Sciatic nerve (tissue), 2 donors: ENCODE data around the gene ORAI2. TPM values are rescaled to one million over a fixed set of nuclear protein-coding genes. Genes with fewer than 3 reads are reported as not detected.

Experiments
- ATAC-seq: fragments of 200-7000 bp; cut with Tn5 transposase; one replicate; pipeline ENCODE4 v1.9.1; 2020; ENCODE audit warnings: mild to moderate bottlenecking, moderate library complexity
- DNase-seq: peaks from one replicate; pipeline ENCODE4 v3.0.0-alpha.2; 2020; ENCODE audit warnings: low spot score
- intact Hi-C: fragments of 100-400 bp; cut with DNase I; formaldehyde crosslinking; loops from one replicate; pipeline ENCODE4 v1.14.2; 2022
- total RNA-seq: library from RNA; stranded (reverse); fragmentation: NEBNext Ultra II Directional; extraction: Animal tissue kit (Norgen Biotek cat#: 25700); gene quantifications from one replicate; pipeline ENCODE4 v1.2.1, GENCODE V29; 2021
- donor health status: DM: no; HTN: no; CAD: no.
- donor health status: DM: no; HTN: no; CAD: no.

ORAI2 gene
- total RNA-seq, 1 donor from 2014 or later: 18.0 TPM

DNA sequence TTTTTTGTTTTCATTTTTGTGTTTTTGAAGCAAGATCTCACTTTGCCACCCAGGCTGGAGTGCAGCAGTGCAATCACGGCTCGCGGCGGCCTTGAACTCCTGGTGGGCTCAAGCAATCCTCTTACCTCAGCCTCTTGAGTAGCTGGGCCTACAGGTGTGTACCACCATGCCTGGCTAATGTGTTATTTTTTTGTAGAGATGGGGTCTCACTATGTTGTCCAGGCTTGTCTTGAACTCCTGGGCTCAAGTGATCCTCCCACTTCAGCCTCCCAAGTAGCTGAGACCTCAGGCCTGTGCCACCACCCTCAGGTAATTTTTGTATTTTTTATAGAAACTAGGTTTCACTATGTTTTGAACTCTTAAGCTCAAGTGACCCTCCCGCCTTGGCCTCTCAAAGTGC is 22.5 kb upstream of the ORAI2 start:
- intact Hi-C loops: no loop called here
- ATAC-seq (no peak), DNase-seq (no peak)

DNA sequence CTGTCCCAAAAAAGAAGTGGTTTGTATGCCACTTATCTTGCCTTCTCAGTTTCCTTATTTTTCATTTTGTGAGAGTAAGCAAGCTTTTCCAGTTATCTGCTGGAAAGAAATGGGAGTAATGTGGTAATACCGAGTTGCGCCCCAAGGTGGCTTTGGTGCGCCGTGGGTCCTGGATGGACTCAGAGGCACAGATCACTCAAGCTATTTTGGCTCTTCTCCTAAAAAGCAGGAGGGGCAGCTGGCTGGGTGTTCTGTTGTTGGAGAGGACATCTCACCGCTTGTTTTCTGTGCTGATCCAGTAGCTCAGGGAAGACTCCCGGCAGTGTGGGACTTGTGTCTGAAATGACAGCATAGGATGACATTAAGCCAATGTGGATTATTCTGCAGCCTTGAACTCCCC is 20.8 kb upstream of the ORAI2 start:
- intact Hi-C loops: no loop called here
- ATAC-seq (peak; percentile 57), DNase-seq (no peak)

DNA sequence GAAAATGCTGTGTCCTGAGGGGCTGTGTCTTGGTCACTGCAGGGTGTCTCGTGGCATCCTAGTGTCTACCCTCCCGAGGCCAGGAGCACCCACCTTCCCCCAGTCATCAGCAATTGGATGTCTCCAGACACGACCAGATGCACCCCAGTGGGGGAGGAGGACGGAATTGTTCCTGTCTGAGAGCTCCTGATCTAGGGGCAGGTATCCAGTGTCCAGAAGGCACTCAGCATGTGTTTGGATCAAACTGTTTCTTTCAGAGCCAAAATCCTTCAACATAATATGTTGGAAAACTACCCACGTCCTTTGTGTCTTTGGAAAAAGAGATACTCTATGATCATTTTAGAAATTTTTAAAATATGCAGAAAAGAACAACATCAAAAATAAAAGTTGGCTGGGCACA is 20.3 kb upstream of the ORAI2 start:
- no peak for DNase-seq
- no peak for ATAC-seq
- intact Hi-C loops: no loop called here

DNA sequence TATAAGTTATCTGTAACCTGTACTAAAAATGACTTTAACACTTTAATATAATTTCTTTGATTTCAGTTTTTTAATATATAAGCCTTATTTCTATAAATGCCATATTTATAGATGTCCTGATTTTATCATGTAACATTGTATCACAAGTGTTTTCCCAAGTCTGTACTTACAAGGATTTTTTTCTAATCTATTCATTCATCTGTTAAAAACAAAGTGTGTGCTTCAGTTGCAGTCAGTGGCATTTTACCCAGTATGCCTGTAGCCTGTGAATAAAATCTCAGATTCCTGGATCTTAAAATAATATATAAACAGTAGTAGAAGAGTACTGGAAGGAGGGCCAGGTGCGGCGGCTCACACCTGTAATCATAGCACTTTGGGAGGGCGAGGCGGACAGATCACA is 19.8 kb upstream of the ORAI2 start:
- no peak for ATAC-seq
- DNase-seq: no peak
- intact Hi-C loops: no loop called here

DNA sequence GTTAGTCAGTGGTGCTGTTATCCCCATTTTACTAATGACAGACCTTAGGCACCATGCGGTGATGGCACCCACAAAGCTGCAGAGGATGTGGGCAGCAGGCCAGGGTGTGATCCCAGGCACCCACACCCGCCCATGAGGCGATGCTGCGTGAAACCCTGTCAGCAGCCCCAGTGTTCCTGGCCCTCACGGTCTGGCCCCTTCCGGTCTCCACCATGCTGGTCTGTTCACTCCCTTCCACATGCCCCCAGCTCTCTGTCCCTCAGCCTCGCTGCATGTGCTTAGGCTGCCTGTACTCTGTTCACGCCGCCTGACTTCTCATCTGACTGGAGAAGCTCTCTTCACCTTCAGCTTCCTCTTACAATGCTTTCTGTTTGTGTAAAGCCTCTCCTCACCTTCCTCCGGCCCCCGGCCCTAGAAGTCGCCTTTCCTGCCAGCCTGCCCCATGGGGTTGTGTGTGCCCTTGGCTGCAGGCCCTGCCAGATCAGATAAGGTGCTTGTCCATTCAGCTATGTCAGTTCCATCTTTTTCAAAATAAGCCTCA is 17.6 kb upstream of the ORAI2 start:
- DNase-seq (no peak), ATAC-seq (peak; percentile 28)
- intact Hi-C loops: no loop called here

DNA sequence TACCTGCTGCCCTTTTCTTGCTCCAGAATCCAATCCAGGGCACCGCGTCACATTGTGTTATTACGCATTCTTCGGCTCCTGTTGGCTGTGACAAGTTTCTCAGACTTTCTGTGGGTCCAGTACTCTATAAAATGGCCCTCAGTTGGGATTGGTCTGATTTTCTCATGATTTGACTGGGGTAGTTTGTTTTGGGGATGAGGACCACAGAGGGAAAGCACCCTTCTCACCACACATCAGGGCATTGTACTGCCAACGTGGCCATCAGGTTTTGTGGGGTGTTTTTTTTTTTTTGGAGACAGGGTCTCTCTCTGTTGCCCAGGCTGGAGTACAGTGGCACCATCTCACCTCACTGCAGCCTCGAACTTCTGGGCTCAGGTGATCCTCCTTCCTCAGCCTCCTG is 17.0 kb upstream of the ORAI2 start:
- intact Hi-C loops: no loop called here
- ATAC-seq (no peak), DNase-seq (no peak)

DNA sequence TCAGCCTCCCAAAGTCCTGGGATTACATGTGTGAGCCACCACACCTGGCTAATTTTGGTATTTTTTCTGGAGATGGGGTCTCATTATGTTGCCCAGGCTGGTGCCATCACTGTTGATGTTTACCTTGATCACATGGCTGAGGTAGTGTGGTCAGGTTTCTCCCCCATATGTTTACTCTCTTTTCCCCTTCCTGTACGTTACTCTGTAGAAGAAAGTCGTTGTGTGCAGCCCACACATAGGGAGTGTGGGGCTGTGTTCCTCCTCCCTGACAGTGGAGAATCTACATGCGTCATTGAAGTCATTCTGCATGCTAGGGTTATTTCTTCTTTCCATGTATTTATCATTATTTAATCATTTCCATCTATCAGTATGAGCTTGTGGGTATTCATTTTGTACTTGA is 16.3 kb upstream of the ORAI2 start:
- no peak for DNase-seq
- ATAC-seq: no peak
- intact Hi-C loops: no loop called here

DNA sequence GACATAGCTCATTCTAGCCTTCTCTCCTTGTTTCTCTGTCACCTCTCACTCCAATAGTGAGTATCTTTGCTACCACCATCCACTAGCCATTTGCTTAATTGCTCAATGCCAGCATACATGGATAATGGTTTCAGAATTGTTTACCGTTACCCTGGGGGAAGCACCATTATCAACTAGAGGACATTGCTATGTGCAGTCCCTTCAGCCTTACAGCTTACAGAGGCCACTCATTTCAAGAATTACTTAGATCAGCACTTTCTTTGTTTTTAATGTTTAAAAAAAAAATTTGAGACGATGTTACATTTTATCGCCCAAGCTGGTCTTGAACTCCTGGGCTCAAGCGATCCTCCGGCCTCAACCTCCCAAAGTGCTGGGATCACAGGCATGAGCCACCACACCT is 14.8 kb upstream of the ORAI2 start:
- DNase-seq (no peak), ATAC-seq (no peak)
- intact Hi-C loops: no loop called here

DNA sequence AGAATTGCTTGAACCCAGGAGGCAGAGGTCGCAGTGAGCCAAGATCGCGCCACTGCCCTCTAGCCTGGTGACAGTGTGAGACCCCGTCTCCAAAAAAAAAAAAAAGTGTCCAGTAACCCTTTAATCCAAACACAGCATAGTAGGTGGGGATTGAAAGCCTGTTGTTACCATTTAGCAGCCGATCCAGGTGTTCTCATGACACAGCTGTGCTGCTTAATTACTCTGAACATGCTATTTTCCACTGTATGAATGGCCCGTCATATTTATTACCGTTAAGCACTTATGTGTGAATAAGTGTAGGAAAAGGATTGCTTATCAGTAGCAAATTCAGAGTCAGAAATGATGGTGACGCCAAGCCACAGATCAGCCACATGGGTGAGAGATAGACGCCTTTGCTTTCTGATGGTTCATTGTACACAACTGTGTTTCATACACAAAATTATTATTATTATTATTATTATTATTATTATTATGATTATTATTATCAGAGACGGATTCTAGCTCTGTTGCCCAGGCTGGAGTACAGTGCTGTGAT is 11.6 kb upstream of the ORAI2 start:
- intact Hi-C loops: no loop called here
- ATAC-seq (no peak), DNase-seq (no peak)

DNA sequence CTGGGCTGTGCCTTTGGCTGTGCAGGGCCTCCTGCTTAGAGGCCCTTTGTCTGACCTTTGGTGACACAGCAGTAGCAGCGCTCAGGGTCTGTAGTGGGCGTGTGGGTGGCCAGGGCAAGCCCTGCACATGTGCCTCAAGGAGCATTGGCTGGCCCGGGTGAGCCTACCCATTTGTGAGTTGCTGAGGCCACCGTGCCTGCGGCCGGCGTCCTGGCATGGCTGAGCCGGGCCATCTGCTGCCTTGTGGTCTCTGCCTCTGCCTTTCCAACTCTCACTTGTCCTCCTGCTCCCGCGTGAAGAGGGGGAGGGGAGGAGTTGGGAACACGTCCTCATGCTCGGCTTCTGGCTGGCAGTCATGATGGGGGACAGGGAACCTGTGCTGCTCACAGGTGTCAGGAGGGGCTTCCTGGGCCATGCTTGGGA is 9.2 kb upstream of the ORAI2 start:
- DNase-seq (no peak), ATAC-seq (no peak)
- intact Hi-C loops: no loop called here

DNA sequence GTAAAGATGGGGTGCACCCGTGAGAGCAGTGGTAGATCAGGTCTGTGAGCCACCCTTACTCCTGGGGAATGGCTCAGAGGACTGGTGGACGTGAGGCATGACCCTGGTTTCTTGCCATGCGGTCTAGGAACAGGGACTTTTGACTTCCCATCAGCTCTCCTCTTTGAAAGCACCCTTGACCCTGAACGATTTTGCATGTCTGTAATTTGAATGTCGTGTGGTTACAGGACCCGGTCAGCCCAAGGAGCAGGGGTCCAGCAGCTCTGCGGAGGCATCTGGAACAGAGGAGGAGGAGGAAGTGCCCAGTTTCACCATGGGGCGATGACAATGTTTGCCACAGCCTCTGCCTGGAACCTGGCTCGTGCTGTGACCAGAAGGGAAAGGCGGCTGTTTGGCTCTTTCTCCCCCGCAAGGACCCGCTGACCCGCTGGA is 8.6 kb upstream of the ORAI2 start:
- intact Hi-C loops: no loop called here
- ATAC-seq (no peak), DNase-seq (no peak)

DNA sequence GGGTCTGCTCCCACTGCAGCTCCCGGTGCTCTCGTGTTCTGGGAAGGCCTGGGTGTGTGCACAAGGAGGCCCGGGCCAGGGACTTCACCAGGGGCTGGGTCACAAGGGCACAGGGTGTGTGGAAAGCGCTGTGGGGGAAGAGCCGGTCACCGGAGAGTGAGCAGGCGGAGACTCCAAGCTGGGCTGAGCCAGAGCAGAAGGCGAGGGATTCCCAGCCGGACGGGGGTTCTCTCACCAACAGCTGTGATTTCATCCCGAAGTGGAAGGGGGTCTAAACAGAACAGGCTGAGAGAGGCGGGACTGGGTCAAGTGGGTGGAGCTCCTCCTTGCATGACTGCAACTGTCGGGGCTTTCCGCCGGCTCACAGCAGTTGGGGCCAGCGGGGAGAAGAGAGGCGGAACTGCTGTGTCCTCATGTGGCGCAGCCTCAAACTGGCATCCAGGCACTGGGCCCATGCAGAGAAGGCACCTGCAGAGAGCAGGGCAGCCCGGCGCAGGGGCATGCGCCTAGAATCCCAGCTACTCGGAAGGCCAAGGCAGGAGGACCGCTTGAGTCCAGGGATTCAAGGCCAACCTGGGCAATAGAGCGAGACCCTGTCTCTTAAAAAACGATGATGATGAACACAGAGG is 7.6 kb upstream of the ORAI2 start:
- peak; percentile 70 for ATAC-seq
- DNase-seq: no peak
- intact Hi-C loops: no loop called here

DNA sequence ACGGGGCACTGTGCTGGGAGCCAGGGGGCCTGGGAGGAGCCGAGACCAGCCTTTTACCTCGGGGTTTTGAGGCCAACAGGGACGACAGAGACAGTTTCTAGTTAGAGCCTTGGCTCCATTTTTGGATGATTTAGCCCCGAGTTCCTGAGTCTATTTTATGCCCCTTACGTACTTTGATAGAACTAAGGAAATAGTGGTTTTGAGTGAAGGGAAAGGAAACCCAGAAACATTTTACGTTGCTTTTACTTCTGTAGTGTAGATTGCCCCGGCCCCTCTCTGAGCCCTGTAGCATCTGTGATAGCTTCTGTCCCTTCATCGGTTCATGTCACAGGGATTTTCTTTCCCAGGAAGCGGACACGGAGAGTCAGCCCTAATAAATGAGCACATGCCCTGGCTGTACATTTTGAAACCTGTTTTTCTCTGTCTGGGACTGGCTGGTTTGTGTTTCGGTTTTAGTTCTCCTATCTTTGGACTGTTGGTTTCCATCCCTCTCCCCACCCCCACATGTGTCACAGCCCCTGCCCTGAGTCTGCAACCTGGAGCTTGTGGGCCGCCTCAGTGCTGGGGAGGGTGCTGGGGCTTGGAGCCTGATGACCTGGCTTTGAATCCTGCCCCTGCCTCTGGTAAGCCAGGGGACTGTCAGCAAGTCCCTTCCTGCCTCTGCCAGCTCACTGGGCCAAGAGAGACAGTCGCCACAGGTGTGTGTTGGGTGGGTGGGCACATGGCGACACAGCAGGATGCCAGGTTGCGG is 6.9 kb upstream of the ORAI2 start:
- DNase-seq (no peak), ATAC-seq (peak; percentile 47)
- intact Hi-C loops: no loop called here

DNA sequence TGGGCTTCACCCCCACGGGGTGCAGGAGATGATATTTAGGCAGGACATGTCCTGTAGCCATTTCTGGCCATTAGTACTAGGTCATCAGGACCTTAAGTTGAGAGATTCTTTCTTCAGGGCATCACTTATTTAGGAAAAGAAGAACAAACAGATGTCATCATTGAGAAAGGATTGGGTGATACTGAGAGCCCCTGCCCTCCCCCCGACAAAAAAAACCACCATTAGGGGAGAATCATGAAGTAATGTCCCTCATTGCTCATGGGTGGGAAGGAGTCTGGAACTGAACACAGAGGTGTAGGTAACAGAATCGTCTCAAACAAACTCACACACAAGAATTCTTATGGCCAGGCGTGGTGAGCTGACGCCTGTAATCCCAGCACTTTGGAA is 6.4 kb upstream of the ORAI2 start:
- ATAC-seq (no peak), DNase-seq (no peak)
- intact Hi-C loops: no loop called here

DNA sequence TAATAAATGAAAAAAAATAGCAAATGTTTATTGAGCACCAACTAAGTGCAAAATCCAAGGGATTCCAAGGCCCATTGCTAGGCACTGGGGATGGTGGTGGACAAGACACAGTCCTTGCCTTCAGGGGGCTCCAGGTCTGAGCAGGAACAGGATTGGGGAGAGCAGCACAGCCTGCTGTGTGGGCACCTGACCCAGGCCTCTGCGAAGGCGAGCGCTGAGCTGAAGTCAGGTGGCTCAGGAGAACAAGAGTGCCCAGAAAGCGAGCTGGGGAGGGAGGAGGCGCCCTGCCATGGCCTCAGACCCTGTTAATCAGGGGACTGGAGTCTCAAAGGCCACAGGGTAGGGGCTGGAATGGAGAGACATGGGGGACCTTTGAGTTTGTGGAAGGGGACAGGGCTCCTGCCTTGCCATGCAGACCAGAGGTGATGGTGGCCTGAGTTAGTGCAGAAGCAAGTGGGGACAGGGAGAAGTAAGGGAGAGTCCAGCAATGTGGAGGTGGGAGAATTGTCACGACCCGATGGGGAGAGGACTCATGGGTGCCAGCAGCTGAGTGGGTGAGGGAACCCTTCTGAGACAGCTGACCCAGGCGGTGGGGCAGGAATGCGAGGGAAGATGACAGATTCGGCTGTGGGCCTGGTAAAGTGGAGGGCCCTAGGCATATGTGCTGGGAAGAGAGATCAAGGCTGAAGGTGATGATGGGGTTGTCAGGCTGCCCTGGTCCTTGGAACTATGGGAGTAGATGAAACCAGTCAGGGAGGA is 4.1 kb upstream of the ORAI2 start:
- ATAC-seq (no peak), DNase-seq (no peak)
- intact Hi-C loops: no loop called here

DNA sequence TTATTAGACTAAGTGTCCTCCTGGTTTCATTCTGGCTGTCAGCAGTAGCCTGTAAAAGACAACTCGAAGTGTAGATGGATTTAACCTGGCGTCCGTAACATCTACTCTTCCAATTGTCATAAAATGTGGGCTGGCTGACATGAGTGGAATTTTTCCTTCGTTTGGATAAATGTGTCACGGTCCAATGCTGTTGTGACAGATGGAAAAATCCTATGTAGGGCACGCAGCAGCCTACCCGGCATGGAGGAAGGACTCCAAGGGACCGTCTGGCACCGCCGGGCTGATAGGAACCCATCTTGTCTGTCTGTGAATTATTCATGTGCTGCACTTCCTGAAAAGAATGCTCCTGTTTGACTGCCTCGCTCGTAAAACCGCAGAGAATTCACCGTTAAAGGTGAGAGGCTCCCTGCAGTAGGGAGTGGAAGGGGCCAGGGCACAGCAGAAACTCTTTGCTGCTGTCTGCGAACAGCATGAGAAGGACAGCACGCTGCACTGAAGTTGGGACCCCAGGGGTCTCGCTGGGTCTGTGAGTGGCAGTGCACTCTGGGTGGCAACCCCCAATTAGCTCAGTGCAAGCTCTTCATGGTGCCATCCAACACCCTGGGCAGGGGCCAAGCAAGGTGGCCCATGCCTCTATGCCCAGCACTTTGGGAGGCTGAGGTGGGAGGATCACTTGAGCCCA is 1.6 kb upstream of the ORAI2 start:
- DNase-seq (no peak), ATAC-seq (no peak)
- intact Hi-C loops: no loop called here

DNA sequence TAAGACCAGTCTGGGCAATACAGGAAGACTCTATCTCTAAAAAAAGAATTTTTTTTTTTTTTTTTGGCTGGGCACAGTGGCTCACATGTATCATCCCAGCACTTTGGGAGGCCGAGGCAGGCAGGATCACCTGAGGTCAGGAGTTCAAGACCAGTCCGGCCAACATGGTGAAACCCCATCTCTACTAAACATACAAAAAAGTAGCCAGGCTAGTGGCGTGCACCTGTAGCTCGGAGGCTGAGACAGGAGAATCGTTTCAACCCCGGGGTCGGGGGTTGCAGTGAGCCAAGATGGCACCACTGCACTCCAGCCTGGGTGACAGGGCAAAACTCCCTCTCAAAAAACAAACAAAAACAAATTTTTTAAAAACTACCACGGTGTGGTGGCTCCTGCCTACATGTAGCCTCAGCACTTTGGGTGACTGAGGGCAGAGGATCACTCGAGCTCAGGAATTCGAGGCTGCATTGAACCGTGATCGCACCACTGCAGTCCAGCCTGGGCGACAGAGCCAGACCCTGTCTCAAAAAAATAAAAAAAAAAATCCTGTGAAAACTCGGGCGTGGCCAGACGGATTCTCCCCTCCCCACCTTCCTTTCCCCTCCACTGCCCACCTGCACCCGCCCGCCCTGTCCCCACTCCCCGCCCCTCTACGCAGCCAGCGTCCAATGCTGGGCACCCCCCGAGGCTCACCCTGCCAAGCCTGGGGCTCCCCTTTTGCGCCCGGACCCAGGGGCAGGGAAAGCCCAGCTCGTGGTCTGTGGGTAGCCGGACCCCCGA is 745 bp upstream of the ORAI2 start:
- DNase-seq (no peak), ATAC-seq (peak; percentile 48)
- intact Hi-C loops: no loop called here

DNA sequence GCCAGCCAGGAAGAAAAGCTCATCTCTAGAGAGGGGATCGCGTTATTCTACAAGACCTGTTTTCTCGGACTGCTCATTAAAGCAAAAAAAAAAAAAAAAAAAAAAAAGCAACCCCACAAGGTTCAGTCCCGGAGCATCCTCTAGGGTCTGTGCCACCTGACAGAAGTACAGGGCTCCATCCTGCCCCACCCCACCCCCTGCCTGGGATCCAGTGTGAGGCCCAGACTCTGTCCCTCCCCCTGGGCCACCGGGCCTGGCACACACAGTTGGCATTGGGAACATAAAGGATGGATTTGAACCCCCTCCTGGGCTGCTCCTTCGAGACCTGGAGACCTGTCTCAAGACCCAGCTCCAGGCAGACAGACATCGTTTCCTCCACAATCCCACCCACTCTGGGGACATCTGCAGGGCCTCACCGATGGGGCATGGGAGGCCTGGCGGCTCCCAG is 688 bp downstream of the ORAI2 start:
- intact Hi-C loops: no loop called here
- no peak for DNase-seq

More for the DNA sequence above, 688 bp downstream of the ORAI2 start:
- ATAC-seq: peak; percentile 38
